ENCODE results near the gene PPP1R14B. TPM values are rescaled to one million over a fixed set of nuclear protein-coding genes. Genes with fewer than 3 reads are reported as not detected.
"Not testable (repeated sequence)": the region's sequence is repeated elsewhere in the genome, so short reads cannot be mapped to it uniquely, and the experiment has no call there.

The PPP1R14B gene
- total RNA-seq, 1 donor from 2014 or later, result 316 TPM

DNA sequence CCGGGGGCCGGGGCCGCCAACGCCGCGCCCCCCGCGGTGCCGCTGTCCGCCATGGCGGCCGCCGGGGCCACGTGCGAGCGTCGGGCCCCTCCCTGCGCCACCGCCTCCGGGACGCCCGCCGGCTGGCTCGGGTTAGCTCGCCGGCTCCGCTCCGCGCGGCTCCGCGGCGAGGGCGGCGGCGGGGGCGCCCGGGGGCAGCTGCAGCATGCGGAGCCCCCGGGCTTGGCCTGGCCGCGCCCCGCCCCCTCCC, 197 bp downstream of the PPP1R14B start:
- not testable (repeated sequence) for DNase-seq (ENCODE audit: extremely low read depth, low read depth, low spot score)

DNA sequence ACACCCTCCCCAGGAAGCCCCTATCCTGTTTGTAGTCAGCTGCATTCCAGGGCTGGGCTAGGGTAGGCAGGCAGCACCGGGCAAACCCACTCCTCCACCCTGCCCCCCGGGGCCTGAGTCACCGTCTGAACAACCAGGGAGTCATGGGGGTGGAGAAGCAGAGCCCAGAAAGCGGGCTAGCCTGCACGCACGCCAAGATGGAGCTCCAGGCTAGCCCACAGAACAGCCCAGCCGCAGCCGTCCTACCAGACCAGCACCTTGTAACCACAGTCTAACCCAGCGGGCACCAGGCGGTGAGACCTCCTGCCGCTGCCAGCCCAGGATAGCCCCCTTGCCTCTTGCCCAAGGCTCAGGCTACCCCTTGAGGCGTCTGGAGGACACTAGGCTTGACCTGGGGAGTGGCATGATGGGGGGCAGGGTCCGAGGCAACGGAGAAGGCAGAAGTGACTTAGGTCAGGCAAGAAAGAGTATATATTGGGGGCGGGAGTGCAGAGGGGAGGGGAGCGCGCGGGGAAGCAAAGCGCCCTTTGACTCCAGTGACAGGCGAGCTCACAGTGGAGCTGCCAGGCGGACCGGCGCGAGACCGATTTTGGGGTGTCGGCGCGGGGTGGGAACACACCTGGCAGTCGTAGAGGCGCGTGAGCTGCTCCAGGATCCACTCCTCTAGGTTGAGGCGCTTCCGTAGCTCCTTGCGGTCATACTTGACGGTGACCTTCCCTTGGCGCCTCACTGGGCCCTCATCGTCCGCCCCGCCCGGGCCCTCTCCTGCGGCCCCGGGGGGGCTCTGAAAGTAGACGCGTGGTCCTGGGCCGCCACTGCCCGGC, 734 bp downstream of the PPP1R14B start:
- no peak for DNase-seq (ENCODE audit: extremely low read depth, low read depth, low spot score)

DNA sequence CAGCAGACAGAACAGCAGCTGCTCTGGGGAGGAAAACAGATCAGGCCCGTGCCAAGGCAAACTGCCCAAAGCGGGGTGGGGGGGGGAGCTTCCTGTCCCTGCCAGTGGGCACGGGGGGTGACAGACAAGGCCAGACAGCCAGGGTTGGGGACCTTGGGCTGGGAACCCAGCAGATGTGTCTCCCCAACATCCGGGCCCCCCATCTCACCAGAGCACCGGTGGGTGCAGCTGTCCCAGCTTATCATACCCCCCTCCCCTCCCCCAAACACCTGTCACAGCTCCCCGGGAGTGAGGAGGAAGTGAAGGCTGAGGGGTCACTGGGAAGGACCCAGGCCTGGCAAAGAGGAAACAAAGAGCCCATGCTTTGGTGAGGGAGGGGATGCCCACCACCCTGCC, 1.3 kb downstream of the PPP1R14B start:
- no peak for DNase-seq (ENCODE audit: extremely low read depth, low read depth, low spot score)

DNA sequence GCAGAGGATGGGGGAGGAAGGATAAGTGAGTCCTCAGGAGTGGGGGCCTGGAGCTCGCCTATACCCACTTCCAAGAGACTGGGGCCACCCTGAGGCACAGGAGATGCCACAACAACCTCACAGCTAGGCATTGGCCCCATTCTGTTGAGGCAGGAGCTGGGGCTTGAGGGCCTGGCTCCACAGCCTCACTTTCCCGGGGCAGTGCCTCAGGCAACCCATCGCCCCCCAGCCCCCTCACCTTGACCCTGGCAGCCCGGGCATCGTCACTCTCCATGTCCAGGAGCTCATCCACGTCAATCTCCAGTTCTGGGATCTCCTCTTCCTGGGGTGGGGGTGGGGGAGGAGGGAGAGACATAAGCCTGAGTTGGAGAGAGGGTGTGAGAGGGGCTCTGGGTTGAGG, 1.8 kb downstream of the PPP1R14B start:
- no peak for DNase-seq (ENCODE audit: extremely low read depth, low read depth, low spot score)

DNA sequence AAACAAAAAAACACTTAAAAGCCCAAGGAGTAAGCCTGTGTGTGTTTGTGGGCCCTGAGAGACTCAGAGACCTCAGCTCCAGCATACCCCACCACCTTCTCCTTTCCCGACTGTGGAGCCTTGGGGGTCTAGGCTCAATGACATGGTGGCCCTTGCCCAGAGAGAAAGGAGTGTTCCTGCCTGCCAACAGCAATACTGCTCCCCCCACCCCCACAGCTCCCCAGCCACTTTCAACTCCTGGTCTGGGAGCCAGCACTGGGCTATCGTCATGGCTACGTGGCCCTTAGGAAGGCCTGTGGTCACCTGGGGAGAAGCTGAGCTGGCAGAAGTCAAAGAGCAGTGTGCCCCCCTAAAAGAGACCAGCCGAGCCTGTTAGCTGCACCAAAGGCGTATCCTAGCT, 2.6 kb downstream of the PPP1R14B start:
- no peak for DNase-seq (ENCODE audit: extremely low read depth, low read depth, low spot score)

DNA sequence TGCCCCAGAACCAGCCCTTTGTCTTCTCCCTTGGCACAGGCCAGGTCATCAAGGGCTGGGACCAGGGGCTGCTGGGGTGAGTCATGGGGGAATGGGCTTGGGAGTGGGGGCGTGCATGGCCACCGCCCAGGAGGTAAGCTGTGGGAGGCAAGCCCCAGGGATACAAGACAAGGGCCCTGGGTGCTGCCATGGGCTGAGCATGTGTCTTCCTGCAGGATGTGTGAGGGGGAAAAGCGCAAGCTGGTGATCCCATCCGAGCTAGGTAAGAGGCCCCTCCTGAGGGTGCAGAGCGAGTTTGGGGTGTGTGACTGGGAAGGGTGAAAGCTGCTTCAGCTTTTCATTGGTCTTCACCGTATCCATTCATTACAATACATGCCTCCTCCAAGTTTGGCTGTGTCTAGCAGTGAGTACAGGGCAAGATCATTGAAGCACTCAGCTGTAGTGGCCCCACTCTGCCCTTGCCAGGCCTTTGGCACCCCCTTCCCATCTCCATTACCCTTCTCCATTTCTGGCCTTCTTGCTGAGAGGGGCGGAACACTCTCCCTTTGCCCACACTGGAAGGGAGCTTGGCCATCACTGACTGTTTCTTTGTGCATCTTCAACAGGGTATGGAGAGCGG, 3.4 kb downstream of the PPP1R14B start:
- no peak for DNase-seq (ENCODE audit: extremely low read depth, low read depth, low spot score)

DNA sequence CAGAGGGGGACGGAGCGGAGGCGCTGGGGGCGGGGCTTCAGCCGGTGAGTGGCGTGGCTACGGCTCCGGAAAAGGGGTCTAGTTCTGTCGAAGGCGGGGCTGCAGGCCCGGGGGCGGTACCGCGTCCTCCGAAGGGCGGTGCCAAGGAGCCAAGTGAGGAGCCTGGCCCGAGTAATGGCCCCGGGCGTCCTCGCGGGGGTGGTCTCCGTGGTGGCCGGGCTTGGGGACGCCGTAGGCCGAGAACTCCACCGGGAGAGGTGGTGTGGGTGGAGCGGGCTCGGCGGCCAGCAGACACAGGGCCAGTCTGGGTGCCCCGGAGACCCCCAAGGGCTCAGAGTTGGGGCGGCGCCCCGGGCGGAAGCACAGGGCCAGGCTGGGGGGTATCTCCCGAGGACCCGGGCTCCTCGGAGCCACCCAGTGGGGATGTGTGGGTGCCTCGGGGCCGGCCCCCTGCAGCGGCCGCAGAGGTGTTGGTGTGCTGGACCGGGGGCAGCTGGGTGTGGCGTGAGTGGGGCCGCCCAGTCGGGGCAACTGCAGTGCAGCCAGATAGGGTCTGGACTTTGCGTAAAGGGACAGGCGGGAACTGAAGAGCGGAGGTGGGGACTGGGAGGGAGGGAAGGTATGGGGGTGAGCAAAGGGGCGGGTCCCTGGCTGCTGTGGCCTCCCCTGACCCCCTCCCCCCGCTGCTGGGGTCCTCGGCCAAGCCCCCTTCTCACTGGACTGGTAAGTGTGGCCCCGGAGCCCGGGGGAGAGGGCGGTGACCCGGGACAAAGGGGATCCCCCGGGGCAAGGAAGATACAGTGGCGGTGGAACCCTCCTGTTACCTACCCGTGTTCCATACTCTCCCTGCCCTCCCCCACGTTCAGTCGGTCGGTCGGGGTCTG, 5.0 kb downstream of the PPP1R14B start:
- DNase-seq (ENCODE audit: extremely low read depth, low read depth, low spot score), result peak; percentile 87

DNA sequence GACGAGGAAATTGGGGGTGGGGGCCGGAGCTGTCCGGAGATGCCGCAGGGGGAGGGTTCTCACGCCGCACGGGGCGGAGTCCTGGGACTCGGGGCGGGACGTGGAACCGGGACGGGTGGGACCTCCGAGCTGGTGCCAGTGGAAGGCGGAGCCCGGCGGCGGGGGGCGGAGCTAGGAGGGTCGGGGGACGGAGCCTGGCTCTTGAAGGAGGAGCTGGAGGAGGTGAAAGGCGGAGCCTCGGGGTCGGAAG, 5.6 kb downstream of the PPP1R14B start:
- no peak for DNase-seq (ENCODE audit: extremely low read depth, low read depth, low spot score)

DNA sequence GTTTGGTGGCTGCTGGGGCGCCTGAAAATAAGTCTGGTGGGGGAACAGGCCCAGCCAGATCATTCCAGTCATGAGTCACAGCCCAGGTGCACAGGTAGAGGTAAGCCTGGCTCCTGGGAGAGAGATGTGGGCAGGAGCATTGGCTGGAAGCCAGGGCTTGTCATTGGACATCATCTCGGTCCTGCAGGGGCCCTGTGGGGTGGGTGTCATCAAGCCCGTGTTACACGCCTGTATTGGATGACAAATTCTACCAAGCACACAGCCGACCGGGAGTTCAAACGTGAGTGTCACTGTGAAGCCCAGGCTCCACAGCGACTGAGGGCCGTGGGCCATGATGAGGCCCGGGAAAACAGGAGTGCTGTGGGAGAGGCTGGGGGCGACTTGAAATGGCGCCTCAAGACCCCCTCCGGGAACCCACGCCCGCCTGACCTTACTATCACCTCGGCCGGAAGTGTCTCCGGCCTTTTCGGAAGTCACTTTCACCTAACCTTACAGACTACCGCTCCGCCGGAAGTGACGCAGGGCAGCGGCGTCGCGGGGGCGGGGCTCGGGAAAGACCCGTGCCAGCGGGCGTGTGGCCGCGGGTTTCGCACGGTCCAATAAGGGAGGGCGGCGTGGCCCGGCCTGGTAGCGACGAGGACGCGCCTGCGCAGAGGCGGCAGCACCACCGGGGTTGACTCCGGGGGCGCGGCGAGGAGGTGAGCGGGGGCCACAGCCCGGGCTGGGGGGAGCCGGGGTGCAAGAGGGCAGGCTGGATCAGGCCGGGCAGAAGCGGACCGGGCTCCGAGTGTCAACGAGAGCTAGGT, 6.1 kb downstream of the PPP1R14B start, which contains the start of gene FKBP2:
Gene FKBP2, plus strand, starts transcription at position 661 of the 806 bp plus-strand sequence. CDS start 1,293 bp downstream, outside the sequence.
- DNase-seq (ENCODE audit: extremely low read depth, low read depth, low spot score), result peak; percentile 55

DNA sequence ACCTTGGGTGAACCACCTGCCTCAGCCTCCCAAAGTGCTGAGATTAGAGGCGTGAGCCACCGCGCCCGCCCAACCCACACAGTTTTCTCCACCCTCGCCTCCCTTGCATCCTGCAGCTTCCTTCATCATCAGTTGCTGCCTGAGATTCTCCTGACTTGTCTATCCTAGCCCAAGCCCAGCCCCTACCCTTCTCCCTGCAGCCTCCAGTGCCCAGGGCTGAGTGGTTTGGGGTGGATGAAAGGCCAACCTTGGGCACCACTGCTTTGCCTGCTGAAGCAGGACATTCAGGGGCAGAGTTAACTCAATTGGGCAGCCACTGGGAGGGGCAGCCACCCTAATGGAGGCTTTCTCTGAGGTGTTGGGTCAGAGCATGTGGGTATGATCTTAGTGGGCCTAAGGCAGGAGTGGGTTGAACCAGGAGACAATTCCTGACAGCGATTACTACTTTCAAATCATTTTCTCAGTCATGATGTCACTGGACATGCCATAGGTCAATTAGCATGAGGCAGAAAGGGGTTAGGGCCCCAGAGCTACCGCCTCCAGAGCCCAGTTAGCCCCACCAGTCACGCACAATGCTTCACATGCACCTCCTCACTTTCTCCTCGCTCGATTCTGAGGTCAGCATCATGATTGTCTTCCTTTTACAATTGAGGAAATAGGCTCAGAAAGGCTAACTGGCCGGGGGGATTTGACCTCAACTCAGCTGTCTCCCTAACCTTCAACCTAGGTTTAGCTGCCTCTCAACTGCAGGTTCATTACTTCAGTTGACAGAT, 6.9 kb downstream of the PPP1R14B start:
- no peak for DNase-seq (ENCODE audit: extremely low read depth, low read depth, low spot score)

DNA sequence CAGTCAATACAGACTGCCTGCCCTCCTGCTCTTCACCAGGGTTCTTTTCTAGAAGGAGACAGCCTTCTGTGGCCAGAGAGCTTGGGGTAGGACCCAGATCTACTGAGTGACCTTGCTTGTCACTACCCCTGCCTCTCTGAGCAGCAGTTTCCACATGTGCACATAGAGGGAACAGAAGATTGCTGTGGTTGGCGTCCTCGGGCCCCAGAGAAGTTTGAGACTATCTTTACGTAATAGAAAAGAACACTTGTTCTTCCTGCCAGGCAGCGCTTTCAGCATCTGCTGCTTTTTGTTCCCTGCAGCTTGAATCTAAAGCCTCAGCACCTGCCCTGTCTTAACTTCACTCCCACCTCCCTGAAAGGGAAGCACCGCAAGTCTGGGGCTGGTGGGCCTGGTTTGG, 7.7 kb downstream of the PPP1R14B start:
- no peak for DNase-seq (ENCODE audit: extremely low read depth, low read depth, low spot score)

DNA sequence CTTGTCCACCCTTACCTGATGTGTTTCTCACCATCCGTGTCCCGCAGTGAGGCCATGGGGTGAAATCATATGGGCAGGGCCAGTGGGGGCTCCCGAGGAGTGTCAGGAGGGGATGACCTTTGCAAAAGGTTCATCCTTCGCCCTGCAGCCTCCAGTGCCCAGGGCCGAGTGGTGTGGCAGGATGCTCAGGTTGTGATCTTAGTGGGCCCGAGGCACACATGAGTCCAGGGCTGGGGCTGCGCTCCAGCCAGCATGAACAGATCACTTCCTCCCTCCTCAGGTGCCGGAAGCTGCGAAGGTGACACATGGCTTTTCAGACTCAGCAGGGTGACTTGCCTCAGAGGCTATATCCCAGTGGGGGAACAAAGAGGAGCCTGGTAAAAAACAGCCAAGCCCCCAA, 8.7 kb downstream of the PPP1R14B start:
- DNase-seq (ENCODE audit: extremely low read depth, low read depth, low spot score), result no peak

DNA sequence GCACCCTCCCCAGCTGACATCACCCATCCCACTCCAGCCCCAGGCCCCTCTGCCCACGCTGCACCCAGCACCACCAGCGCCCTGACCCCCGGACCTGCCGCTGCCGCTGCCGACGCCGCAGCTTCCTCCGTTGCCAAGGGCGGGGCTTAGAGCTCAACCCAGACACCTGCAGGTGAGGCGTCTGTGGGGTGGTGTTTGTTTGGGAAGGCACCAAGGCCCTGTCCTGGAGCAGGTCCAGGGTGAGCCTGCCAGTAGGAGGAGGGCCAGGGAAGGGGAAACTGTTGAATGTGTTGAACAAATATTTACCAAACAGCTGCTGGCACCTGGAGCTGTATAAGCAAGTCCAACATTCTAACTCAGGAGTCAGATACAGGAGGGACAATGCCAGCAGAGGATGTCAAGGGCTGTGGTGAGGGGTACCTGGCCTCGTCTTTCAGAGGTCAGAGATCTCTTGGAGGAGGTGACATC, 9.2 kb downstream of the PPP1R14B start:
- no peak for DNase-seq (ENCODE audit: extremely low read depth, low read depth, low spot score)

DNA sequence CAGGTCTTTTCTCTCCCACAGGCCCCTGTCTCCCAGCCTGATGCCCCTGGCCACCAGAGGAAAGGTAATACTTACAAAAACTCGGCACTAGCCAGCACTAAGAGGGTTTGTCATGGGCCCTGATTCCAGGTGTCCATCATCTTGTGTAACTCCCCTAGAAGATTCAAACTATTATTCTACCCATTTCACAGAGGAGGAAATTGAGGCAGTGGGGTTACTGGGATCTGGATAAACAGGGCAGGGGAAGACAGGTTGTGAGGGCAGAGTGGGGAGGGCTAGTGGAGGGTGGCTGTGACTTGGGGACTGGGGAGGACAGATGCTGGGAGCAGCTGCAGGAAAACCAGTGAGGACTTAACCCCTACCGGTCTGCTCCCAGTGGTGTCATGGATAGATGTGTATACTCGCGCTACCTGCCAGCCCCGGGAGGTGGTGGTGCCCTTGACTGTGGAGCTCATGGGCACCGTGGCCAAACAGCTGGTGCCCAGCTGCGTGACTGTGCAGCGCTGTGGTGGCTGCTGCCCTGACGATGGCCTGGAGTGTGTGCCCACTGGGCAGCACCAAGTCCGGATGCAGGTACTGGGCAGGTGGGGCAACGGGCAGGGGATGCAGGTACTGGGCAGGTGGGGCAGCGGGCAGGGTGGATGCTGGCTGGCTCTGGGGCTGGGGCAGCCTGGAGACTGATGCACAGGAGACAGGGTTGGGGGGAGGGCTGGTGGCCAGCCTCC, 11.1 kb downstream of the PPP1R14B start:
- no peak for DNase-seq (ENCODE audit: extremely low read depth, low read depth, low spot score)

DNA sequence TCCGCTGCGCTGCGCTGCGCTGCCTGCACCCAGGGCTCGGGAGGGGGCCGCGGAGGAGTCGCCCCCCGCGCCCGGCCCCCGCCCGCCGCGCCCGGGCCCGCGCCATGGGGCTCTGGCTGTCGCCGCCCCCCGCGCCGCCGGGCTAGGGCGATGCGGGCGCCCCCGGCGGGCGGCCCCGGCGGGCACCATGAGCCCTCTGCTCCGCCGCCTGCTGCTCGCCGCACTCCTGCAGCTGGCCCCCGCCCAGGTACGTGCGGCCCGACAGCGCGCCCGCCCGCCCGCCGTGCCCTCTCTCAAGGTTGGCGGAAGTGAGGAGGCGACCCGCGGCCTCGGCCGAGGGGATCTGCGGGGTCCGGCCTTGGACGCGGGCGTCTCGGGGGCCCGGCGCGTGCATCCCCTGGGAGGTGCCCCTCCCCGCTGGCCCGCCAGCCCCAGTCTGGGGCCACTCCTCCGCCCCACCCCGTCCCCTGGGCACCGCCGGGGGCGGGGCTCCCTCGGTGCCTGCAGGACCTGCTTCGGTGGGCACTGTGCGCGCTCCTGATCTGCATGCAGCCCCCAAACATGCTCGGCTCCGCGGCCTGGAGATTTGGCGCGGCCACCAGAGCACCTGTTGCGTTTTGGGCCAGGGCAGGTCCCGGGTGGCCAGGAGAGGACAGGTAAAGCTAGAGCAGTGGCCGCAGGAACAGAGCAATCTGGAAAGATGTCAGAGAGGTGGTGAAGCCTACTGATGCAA, 11.9 kb downstream of the PPP1R14B start:
- no peak for DNase-seq (ENCODE audit: extremely low read depth, low read depth, low spot score)

DNA sequence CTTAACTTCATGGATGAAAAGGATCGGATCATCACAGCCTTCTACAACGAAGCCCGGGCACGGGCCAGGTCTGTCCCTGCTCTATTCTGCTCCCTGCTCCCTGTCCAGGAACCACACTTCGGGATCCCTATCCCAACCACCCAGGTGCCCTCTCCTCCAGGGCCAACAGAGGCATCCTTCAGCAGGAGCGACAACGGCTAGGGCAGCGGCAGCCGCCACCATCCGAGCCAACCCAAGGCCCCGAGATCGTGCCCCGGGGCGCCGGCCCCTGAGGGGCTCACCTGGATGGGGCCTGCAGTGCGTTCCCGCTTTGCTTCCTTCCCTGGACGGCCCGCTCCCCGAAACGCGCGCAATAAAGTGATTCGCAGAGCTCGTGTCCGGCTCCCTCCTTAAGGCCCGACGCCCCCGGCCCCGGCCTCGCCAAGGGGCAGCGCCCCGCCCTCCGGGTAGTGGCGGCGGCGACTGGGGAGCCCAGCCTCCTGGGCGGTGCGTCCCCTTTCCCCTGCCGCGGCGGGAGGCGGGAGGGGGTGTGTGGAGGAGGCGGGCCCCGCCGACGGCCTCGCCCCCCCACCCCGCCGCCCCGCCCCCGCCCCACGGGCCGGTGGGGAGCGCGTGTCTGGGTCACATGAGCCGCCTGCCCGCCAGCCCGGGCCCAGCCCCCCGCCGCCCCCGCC, 12.7 kb downstream of the PPP1R14B start, which contains the start of gene VEGFB:
Gene VEGFB, plus strand, starts transcription at position 672 of the 674 bp plus-strand sequence. CDS start 250 bp downstream, outside the sequence.
- no peak for DNase-seq (ENCODE audit: extremely low read depth, low read depth, low spot score)

DNA sequence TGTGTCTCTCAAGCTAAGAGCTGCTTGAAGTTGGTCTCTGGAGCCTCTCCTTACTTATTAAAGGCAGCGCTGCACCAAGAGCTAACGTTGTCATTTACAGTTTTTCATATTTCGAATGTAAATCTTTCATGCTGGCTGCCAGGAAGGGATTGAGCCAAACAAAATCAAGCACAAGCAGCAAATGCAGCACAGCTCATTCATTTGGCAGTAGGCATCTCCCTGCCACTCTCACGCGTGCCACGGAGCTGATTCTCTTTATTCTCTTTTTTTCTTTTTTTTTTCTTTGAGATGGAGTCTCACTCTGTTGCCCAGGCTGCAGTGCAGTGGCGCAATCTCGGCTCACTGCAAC, 13.8 kb downstream of the PPP1R14B start:
- DNase-seq (ENCODE audit: extremely low read depth, low read depth, low spot score), result no peak
